ENCODE measurements around the gene SCP2. TPM values are rescaled to one million over a fixed set of nuclear protein-coding genes. Genes with fewer than 3 reads are reported as not detected.
A peak's percentile ranks its signal among the peaks of the same experiment; 100 is the strongest.

Gene SCP2
- total RNA-seq, 1 donor from 2014 or later, result 130 TPM

- H3K4me3 ChIP-seq, result peak overlapping the region; percentile 77
- no peak for TF ChIP-seq CTCF (IDR thresholded peaks at IDR 0.05; ENCODE audit: borderline replicate concordance)
- peaks cover 29% of the 10 kb centered on the region for H3K27me3 ChIP-seq (ENCODE audit: low read depth)
- H3K36me3 ChIP-seq, result no peaks in the 10 kb centered on the region
- peak; percentile 11 for DNase-seq
- peak overlapping the region; percentile 83 for H3K27ac ChIP-seq (replicated peaks)
- H3K4me1 ChIP-seq, result peaks cover 37% of the 10 kb centered on the region
- intact Hi-C loops (cut with micrococcal nuclease), result no loop called here
- no peaks in the 10 kb centered on the region for H3K9me3 ChIP-seq (replicated peaks)
These were observed 136.9 kb downstream of the SCP2 start for GRCh38 chr1:53063744-53064515.

DNA sequence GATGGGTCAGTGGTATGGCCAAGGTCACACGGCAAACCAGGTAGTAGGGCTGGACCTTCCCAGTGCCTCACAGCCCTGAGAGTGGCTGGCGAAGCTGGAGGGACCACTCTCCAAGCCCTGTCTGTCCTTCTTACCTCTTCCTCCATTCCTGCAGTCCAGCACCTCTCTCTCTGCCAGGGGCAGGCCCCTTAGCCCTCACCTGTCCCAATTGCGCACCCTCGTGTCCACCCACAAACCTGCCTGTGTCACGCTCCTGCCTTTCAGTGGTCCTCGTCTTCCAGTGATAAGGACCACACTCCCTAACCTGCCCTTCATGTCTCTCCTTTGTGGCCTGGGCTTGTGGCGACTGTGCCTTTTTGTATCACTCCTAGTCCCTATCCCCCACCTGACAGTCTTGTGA, 138.3 kb downstream of the SCP2 start:
- no peaks in the 10 kb centered on the region for H3K36me3 ChIP-seq
- no peaks in the 10 kb centered on the region for H3K9me3 ChIP-seq (replicated peaks)
- no peak overlapping the region for H3K27ac ChIP-seq (replicated peaks)
- H3K27me3 ChIP-seq (ENCODE audit: low read depth), result peaks cover 29% of the 10 kb centered on the region
- H3K4me1 ChIP-seq, result peaks cover 34% of the 10 kb centered on the region
- peak; percentile 7 for DNase-seq
- no peak for TF ChIP-seq CTCF (IDR thresholded peaks at IDR 0.05; ENCODE audit: borderline replicate concordance)
- intact Hi-C loops (cut with micrococcal nuclease), result no loop called here
- no peak overlapping the region for H3K4me3 ChIP-seq

DNA sequence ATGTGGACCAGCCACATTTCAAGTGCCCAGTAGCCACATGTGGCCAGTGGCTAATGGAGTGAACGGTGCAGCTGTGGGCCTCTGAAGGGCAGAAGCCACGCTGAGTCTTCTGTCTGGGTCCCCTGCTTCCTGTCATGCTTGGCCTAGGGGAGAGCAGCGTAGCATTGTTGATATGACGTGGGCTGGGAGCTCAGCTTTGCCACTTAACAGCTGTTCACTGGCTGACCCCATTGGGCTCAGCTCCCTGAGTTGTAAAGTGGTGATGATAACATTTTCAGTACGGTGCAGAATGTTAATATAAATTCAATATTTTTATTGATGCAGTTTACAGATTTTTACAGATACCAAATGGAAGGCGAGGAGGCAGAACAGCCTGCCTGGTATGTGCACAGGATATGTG, 139.4 kb downstream of the SCP2 start:
- no peaks in the 10 kb centered on the region for H3K36me3 ChIP-seq
- peaks cover 27% of the 10 kb centered on the region for H3K4me1 ChIP-seq
- H3K9me3 ChIP-seq (replicated peaks), result no peaks in the 10 kb centered on the region
- no peak for TF ChIP-seq CTCF (IDR thresholded peaks at IDR 0.05; ENCODE audit: borderline replicate concordance)
- H3K4me3 ChIP-seq, result no peak overlapping the region
- H3K27me3 ChIP-seq (ENCODE audit: low read depth), result peaks cover 20% of the 10 kb centered on the region
- H3K27ac ChIP-seq (replicated peaks), result peak overlapping the region; percentile 50
- intact Hi-C loops (cut with micrococcal nuclease), result no loop called here
- peak; percentile 14 for DNase-seq

GRCh38 chr1:53066891-53067738, 140.0 kb downstream of the SCP2 start:
- Histone ChIP-seq H3K36me3 (no peaks in the 10 kb centered on the region), H3K9me3 (replicated peaks) (no peaks in the 10 kb centered on the region), H3K27me3 (ENCODE audit: low read depth) (peaks cover 14% of the 10 kb centered on the region), H3K4me3 (no peak overlapping the region), H3K27ac (replicated peaks) (peak overlapping the region; percentile 50), H3K4me1 (peaks cover 21% of the 10 kb centered on the region)
- peak; percentile 11 for DNase-seq
- intact Hi-C loops (cut with micrococcal nuclease), result no loop called here
- TF ChIP-seq CTCF (IDR thresholded peaks at IDR 0.05; ENCODE audit: borderline replicate concordance), result no peak

DNA sequence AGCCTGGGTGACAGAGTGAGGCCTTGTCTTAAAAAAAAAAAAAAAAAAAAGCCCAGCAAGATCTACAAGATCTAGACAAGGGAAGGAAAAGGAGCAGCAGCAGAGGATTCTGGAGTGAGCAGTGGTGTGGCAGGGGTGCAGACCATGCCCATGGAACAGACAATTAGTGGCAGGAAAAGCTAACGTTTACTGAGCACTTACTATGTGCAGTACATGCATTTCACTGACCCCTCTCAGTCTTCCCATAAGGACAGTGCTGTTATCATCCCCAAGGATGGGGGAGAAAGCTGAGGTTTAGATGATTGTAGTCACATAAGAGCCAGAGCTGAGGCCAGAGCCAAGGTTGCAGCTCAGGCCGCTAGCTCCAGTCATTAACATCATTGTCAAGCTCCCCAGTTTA, 140.8 kb downstream of the SCP2 start:
- Histone ChIP-seq H3K9me3 (replicated peaks) (no peaks in the 10 kb centered on the region), H3K36me3 (no peaks in the 10 kb centered on the region), H3K4me1 (peaks cover 13% of the 10 kb centered on the region), H3K4me3 (no peak overlapping the region), H3K27me3 (ENCODE audit: low read depth) (peaks cover 6% of the 10 kb centered on the region), H3K27ac (replicated peaks) (no peak overlapping the region)
- no peak for TF ChIP-seq CTCF (IDR thresholded peaks at IDR 0.05; ENCODE audit: borderline replicate concordance)
- intact Hi-C loops (cut with micrococcal nuclease), result no loop called here
- DNase-seq, result no peak
